ENCODE data around the gene NTNG1.

The NTNG1 gene

DNA sequence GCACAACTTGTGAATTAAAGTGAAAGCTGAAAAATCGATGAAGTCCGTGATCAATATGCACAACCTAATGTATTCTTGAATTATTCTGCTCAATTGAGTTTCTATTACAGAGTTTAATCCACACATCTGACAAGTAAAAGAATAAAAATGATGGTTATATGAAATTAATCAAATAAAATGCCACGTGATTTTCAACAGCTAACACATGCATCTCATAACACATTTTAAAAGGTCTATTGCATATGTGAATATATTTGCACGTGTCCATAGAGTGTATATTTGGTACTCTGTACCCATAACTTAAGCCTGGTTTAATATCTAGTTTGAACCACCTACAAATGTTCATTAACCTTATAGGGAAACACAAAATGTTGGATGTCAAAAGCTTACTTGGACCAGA, 266.2 kb downstream of the NTNG1 start:
- DNase-seq (ENCODE audit: low spot score): no peak

DNA sequence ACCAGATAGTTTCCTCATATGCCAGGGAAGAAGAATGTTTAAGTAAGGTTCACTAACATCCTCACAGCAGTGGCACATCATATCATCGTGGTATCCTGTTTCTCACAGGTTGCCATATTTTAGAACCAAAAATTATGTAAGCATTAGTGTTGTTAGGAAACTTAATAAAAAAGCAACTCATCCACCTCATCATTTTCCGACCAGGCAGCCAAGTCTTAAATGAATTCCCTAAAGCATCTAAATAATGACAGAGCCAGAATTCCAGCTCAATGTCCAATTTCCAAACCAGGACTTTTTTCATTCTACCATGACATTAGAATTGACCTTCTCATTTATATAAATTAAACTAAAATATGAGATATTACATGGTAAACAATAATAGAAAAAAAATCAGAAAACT, 272.7 kb downstream of the NTNG1 start:
- DNase-seq (ENCODE audit: low spot score): no peak

DNA sequence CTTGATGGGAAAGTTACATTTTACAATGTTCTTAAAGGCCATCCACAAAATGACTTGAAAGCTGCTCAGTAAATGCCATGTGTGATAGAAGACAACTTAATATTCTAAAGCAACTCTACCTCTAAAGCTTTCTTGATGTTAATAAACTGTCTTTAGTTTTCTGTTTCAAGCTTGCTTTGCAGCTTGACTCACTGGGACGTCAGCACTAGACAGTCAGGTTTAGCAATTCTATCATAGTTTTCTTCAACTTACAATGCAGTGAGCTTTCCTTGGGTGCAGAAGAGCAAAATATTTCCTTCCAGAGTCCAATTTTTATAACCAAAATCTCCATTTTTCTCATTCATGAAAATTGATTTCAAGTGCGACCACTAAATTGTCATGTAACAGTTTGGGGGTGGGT, 273.1 kb downstream of the NTNG1 start:
- DNase-seq (ENCODE audit: low spot score): no peak

DNA sequence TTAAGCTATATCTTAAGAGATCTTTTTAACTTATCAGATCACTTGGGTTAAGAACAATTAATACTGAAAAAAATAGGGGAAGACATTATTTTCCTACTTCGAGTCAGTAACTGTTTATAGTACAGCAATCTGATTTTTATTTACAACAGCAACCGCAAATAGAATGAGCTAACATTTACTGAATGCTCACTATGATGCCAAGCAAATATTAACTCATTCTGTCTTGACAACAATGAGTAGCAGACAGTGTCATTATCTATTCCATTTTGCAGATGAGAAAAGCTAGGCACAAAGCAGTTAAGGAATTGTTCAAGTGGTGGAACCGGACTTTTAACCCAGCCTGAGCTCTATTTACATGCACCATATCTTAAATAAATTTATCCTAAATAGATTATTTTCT, 273.7 kb downstream of the NTNG1 start:
- DNase-seq (ENCODE audit: low spot score): no peak

DNA sequence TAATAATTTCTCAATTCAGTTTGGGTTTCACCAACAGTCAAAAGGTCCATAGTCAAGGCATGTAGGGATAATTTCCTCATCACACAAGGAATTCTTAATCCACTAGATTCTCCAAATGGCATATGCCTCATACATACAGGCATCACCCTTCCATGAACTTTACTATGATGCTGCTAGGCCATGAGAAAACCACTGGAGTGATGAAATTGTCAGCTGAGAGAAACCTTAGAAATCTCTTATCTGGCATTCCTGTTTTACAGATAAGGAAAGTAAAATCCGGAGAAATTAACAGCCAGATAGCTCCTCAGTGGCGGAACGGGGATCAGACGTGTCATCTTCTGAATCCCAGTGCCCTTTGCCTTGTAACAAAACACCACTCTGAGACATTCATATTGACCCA, 274.4 kb downstream of the NTNG1 start:
- DNase-seq (ENCODE audit: low spot score): no peak

DNA sequence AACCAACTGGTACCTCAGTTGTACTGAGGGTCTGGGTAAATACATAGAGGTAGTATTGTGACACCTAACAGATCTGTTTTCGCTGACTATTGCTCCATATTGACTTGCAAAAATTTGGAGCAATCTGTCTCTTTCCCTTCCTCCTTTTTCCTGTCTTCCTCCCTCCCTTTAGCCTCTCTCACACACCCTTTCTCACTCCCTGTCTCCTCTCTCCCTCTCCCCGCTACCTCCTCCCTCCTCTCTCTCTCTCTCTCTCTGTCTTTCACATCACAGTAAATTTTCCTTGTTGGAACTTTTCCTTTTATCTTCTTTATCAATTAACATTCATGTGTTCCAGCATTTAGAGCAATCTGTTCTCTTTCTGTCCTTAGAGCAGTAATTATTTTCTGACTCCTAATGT, 278.2 kb downstream of the NTNG1 start:
- DNase-seq (ENCODE audit: low spot score): no peak

DNA sequence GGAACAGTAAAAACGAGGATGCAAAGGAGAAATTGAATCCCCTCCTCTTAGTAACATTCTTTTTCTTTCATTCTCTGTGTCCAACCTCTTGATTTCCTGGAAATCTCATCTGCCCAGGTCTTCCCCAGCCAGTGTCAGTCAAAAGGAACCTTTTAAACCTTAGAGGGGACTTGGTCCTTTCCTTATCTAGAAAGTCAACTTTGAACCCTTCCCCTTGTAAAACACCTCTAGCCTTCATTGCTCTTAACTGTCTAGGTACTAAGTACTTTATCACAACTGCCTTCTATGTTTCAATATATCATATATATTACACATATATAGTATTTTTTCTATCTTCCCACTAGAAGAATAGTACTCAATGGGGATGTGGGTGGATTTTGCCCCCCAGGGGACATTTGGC, 282.1 kb downstream of the NTNG1 start:
- DNase-seq (ENCODE audit: low spot score): no peak

DNA sequence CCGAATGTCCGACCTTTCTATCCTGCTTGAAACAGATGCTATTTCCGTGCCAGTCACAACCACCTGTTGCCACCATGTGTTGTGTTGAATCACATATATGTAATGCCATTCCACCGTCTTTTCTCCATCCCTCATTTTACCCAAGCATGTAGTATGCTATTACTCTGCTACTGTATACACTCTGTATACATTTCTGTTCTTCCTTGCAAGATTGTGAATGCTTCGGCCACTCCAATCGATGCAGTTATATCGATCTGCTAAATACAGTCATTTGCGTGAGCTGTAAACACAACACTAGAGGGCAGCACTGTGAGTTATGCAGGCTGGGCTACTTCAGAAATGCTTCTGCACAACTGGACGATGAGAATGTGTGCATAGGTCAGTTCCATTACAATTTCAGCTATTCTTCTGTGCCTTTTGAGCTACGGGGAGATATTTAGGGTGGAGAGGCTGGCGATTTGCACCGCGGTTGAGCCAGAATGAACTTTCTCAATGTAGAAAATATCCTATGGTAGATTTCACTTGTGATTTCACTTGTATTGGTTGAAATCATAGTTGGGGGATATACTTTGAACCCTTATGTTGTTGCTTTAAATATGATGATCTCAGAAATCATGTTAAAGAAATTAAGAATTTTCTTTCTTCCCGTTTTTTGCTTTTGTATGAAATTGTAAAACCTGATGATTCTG, 289.8 kb downstream of the NTNG1 start:
- DNase-seq (ENCODE audit: low spot score): peak; percentile 19

DNA sequence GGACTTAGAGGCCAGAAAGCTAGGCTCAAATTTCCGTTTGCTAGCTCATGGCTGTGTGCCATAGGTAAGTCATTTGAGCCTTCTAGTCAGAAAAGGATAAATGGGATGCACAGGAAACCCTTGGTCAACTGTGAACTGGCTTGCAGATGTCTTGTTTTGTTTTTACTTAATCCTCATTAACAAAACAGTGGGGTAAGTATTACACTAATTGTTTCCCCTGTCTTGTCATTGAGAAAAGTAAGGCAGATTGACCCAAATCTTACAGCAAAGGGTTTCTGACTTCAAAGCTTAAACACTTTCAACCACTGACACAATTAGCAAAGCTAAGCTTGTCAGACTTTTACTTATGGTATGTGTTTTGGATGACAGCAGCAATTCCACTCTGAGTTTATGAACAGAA, 291.3 kb downstream of the NTNG1 start:
- DNase-seq (ENCODE audit: low spot score): no peak

DNA sequence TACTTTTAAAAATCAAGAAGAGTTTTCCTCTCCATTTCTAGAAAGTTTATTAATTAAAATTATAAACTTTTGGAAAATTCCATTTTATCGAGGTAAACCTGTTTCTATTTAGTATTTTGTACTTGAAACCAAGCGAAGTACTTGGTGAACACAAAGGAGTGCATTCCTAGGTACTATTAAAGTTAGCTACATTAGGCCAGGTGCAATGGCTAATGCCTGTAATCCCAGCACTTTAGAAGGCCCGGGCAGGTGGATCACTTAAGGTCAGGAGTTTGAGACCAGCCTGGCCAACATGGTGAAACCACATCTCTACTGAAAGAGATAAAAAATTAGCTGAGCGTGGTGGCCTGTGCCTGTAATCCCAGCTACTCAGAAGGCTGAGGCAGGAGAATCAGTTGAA, 292.2 kb downstream of the NTNG1 start:
- DNase-seq (ENCODE audit: low spot score): no peak

DNA sequence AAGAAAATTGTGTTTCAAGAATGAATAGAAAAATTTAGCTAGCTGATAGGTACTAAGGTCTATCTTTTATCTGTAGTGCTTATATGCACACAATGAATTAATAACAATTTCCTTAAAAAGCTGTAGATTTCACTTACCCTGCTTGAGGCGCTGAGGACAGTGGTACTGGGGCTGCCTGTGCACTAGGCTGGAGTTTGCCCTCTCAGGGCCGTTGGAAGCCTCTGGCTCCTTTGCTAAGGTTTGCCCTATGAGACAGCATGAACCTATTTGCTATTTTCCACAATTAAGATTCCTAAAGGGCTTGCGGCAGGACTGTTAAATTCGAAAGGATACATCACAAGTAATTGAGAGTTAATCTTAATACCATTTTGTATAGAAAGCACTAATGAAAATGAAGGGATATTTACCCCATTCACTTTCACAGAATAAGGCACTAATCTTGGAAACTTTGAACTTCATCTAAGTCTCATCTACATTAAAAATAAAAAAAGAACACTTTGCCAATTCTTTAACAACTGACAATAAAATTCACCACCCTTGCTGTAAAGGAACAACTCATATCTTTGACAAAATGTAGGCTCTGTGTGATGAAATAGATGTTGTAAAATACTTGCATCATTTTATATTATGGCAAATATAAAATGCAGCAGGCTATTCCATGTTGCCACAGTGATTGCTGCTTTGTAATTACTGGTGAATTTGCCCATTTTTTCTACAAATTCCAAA, 293.0 kb downstream of the NTNG1 start:
- no peak for DNase-seq (ENCODE audit: low spot score)

DNA sequence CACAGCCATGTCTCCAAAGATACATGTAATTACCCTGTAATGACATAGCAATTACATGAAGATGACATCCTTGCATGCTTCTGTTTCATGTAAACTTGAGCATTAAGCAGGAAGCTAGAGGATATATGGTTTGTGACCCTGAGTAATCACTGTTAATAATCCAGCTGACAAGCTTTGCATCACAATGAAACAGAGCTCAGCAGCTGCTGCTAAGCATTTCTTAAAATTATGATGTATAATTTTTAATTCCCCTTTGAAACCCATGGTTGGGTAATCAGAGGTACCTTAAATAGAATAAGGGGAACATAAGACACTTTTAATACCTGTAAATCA, 293.5 kb downstream of the NTNG1 start:
- no peak for DNase-seq (ENCODE audit: low spot score)

DNA sequence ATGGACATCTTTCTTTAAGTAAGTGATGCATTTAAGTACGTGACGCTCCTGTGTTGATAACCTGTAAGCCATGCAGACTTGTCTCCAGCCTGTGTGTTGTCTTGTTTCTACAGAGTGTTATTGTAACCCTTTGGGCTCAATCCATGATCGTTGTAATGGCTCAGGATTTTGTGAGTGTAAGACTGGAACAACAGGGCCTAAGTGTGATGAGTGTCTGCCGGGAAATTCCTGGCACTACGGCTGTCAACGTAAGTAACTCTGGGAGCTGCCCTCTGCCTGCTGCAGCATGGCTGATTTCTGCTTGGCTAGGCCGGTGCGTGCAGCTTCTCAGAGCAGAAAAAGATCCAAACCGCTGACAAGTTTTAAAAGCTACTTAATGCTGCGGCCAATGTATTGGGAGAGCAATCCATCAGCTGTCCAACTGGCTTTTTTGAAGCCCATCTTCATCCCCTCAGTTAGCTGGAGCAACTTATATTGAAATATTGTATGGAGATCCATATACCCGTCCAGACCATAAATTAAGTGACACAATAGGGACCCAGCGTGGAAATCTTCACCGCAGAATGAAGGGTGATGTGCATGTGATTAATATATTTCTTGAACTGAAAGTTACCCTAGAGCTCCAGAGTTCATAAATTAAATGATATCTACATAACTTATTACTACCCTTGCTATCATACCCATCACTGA, 295.9 kb downstream of the NTNG1 start:
- no peak for DNase-seq (ENCODE audit: low spot score)

DNA sequence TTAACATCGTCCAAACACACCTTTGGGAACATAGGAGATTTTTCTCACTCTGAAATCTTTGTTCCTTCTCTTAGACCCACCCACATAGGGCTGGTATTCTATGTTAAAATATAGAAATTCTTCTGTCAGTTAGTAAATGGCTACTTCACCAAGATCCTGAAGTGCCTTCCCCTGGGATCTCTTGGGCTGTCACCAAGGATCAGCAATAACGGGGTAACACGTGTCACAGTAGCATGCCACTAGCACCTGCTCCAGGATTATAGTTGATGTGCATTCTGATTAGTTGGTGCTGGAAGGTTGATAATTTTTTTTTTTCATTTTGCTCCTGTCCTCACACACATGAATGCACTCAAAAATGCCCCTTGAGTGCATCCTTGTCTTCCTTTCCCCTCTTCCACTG, 298.7 kb downstream of the NTNG1 start:
- no peak for DNase-seq (ENCODE audit: low spot score)

DNA sequence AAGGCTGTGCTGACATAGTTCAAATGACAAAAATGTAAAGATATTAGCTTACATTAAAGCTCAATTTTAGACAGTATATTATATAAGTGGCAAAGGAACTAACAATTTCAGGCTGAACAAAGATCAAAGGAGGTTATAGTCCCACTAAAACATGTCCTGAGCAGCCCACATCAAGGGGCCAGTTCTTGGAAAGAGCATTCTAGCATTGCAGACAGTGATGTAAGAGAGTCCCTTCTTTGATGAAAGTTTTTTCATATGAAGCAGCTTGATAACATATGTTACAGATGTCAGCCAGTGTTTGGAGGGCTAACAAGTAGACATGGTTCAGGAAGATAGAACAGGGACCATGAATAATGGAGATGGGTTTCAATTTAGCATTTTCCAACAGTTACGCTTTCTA, 301.7 kb downstream of the NTNG1 start:
- no peak for DNase-seq (ENCODE audit: low spot score)

DNA sequence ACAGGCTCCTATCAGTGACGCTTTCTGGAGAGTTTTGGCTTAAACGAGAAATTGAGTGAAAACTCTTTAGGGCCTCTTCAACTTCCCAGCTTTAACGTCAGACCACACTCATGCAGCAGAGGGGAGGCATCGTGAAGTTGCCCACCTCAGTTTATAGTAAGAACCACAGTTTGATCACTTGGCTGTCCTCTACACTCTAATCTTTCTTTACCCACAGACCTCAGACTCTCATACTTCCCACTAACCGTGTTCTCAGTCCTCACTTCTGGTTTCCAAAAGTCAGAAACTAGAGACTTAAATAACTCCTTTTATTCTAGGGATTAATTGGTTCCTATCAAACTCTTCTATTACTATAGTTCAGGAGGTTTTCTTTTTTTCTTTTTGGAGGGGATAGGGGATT, 302.2 kb downstream of the NTNG1 start:
- DNase-seq (ENCODE audit: low spot score): no peak

DNA sequence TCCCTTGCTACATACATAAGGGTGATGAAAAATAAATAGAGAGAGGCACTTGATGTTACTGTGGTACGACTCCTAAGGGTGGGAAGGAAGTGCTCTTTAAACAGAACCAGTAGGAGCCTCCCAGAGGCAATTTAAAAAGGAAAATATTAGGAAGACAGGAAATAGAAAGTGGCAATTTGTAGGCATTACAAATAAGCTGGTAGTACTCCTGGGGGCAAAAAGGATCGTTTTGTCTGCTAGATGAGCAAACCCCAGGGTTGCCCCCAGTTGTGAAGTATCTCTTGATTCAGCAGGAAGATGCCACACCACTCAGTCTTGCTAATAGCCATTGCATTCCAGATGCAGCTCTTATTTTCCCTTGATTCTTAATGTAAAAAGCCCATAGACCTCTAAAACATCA, 303.0 kb downstream of the NTNG1 start:
- no peak for DNase-seq (ENCODE audit: low spot score)

DNA sequence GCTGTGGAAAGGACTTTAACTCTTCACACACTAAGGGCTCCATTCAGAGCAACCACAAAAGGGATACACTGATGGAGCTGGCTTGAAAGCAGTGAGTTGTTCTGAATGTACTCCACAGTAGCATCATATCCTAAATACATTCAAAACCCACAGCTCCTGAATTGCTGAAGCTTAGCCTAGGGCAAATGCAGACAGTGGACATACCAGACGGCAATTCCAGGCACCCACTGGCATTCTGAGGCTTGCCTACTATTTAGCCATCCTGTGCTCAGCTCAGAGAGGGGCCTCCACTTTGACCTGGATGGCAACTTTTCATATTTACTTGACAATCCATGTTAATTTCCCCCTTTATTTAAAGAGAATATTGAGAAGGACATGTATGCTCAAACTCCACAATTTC, 303.5 kb downstream of the NTNG1 start:
- DNase-seq (ENCODE audit: low spot score): no peak

DNA sequence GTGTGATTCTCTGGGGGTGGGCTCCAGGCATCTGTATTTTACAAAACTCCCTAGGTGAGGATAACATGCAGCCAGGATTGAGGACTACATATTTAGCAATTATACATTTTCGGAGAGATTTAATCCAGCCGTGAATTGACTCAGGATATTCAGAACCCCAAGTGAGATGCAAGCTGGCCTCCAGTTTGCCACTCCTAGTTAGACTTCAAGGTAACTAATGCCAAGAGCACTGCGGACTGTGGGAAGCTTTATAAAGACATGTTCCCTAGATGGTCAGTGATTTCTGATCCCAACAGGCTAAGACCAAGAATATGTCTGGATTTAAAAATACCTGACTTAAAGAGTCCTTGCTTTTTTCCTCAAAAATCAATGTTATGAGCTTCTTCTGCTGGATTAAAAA, 308.5 kb downstream of the NTNG1 start:
- no peak for DNase-seq (ENCODE audit: low spot score)

DNA sequence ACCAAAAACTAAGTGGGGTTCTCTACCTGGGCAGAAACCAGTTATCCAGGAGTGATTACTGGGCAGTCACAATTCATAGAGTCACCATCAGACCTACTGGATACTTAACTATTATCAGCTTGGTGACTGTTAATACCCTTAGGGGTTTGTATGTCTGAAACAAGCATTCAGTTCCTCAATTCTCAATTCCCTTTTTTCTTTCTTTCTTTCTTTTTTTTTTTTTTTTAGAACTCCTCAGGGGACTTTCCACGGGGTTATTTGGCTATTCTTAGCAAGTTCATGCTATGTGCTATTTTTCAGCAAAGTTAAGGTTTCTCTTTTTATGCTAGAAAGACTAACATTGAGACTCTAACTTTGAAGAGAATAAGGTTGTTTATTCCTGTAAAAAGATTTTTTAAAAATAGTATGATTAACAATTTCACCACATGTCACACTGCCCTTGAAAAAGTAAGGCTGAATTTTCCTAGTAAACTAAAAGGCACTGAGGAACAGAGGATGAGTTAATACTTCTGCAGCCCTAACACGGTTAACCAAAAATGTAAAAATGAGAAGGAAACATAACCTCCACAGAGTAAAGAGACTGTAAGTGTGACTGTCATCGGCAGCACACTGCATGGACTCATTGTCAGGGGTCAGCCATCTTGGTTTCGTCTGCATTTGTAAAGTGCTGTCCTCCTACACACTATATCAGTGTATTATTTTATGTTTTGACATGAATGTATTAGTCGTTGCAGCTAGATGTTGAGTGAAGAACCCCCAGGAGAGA, 310.2 kb downstream of the NTNG1 start:
- DNase-seq (ENCODE audit: low spot score): no peak

DNA sequence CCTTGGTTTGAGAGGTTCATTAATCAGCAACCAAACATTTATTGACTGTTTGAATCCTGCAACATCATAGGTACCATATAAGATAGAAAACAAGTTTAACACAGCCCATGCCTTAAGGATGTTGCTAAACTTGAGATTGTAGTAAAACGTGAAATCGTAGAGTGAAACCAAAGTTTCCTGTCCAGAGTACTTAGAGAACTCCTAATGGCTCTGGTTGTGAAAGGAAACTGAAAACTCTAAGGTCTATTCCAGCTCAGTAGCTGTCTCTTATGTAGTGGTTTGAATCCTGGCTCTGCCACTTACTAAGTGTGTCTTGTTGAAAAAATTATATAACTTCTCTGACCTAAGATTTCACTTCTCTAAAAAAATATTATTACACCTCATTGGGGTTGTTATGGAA, 310.9 kb downstream of the NTNG1 start:
- no peak for DNase-seq (ENCODE audit: low spot score)

DNA sequence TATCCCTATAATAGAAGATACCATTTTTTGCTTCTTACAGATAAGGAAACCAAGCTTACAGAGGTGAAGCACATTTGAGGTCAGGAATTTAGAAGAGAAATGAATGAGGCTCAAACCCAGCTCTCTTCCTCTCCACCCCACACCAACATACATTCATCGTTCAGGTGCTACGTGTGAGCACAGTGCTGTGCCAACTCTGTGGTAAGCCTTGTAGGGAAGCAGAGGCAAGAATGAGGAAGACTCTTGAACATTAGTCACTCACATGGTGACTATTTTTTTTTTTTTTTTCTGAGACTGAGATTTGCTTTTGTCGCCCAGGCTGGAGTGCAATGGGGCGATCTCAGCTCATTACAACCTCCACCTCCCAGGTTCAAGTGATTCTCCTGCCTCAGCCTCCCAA, 314.0 kb downstream of the NTNG1 start:
- DNase-seq (ENCODE audit: low spot score): no peak

DNA sequence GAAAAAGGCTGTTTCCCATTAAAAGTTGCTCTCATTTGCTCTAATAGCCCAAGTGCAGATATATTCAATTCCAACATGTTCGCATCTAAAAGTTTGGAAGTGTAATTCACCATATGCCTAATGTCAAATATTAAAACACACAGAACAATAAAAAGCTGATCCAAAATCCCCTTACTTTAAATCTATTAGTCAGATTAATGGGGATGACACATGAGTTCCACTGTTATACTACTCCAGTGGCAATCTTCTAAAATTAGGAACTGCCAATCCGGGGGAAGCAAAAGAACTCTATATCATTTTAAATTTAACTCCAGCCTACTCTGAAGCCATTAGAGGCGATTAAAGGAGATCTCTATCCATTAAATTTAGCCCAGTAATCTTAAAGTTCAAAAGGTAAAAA, 317.1 kb downstream of the NTNG1 start:
- no peak for DNase-seq (ENCODE audit: low spot score)

Data from HuH-7 (cell line).